ENCODE results near the gene CEBPZ.

GRCh38 chr2:37190290-37190689, 41.1 kb downstream of the CEBPZ start:
- no peak for TF ChIP-seq CTCF (IDR thresholded peaks at IDR 0.05)
- TF ChIP-seq POLR2A (IDR thresholded peaks at IDR 0.05): no peak
